ENCODE data around the gene FBL. TPM values are rescaled to one million over a fixed set of nuclear protein-coding genes. Genes with fewer than 3 reads are reported as not detected.

FBL gene
- total RNA-seq, 2 experiments from 2014 or later = 901 to 905 TPM

GRCh38 chr19:39846678-39847486 lies 703 bp upstream of the FBL start:
- intact Hi-C loops (cut with micrococcal nuclease) = no loop called here
- H3K9me3 Mint-ChIP-seq = no peaks in the 10 kb centered on the region
- TF ChIP-seq, protein P1, sequence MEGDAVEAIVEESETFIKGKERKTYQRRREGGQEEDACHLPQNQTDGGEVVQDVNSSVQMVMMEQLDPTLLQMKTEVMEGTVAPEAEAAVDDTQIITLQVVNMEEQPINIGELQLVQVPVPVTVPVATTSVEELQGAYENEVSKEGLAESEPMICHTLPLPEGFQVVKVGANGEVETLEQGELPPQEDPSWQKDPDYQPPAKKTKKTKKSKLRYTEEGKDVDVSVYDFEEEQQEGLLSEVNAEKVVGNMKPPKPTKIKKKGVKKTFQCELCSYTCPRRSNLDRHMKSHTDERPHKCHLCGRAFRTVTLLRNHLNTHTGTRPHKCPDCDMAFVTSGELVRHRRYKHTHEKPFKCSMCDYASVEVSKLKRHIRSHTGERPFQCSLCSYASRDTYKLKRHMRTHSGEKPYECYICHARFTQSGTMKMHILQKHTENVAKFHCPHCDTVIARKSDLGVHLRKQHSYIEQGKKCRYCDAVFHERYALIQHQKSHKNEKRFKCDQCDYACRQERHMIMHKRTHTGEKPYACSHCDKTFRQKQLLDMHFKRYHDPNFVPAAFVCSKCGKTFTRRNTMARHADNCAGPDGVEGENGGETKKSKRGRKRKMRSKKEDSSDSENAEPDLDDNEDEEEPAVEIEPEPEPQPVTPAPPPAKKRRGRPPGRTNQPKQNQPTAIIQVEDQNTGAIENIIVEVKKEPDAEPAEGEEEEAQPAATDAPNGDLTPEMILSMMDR (IDR thresholded peaks at IDR 0.05) = no peak
- ChIA-PET POLR2A (interaction anchor here (0.7 to 2.1 kb wide), 5 partner anchors 9 to 124 kb away, joined by 3 to 21 read pairs (median 5); partner anchors contain the start of genes DYRK1B and PSMC4), CTCF (interaction anchor here (2.0 to 5.8 kb wide), 4 partner anchors 13 to 123 kb away, joined by 5 to 37 read pairs (median 18); partner anchors contain the start of genes DYRK1B and PSMC4)
- no peak for ATAC-seq
- no peaks in the 10 kb centered on the region for H3K27me3 Mint-ChIP-seq
- no peak for DNase-seq
- H3K4me3 Mint-ChIP-seq = peak overlapping the region; percentile 91
- H3K36me3 Mint-ChIP-seq (ENCODE audit: low read depth) = peaks cover 31% of the 10 kb centered on the region
- H3K4me1 Mint-ChIP-seq (ENCODE audit: low read depth) = peaks cover 35% of the 10 kb centered on the region
- peak overlapping the region; percentile 95 for H3K27ac Mint-ChIP-seq

DNA sequence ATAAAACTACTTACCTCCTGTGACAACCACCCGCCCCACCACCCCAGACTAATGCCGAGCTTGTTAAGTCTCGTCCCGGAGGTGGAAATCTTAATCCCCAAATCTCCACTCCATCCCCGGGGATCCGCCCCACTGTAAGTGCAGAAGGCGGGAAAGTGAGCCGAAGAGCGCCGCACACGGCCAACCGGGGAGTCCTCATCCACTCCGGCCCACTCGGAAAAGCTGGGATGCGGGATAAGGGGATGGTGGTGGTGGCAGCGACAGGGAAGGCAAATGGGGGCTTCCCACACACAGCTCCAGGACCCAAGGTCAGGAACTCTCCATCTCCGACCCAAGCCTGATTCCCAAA lies 621 bp downstream of the FBL start:
- no peaks in the 10 kb centered on the region for H3K27me3 Mint-ChIP-seq
- H3K4me3 Mint-ChIP-seq = peak overlapping the region; percentile 91
- no peak for DNase-seq
- TF ChIP-seq, protein P1 (IDR thresholded peaks at IDR 0.05) = no peak
- H3K9me3 Mint-ChIP-seq = no peaks in the 10 kb centered on the region
- POLR2A ChIA-PET = interaction anchor here (0.8 to 2.1 kb wide), 9 partner anchors 12 to 410 kb away, joined by 3 to 21 read pairs (median 5); partner anchors contain the start of genes DYRK1B, PSMC4 and RPS16
- CTCF ChIA-PET = interaction anchor here (0.8 to 5.8 kb wide), 8 partner anchors 9 to 125 kb away, joined by 3 to 63 read pairs (median 18); partner anchors contain the start of genes DYRK1B and PSMC4
- intact Hi-C loops (cut with micrococcal nuclease) = no loop called here
- peaks cover 40% of the 10 kb centered on the region for H3K4me1 Mint-ChIP-seq (ENCODE audit: low read depth)
- peak overlapping the region; percentile 95 for H3K27ac Mint-ChIP-seq
- H3K36me3 Mint-ChIP-seq (ENCODE audit: low read depth) = peaks cover 35% of the 10 kb centered on the region
- no peak for ATAC-seq

DNA sequence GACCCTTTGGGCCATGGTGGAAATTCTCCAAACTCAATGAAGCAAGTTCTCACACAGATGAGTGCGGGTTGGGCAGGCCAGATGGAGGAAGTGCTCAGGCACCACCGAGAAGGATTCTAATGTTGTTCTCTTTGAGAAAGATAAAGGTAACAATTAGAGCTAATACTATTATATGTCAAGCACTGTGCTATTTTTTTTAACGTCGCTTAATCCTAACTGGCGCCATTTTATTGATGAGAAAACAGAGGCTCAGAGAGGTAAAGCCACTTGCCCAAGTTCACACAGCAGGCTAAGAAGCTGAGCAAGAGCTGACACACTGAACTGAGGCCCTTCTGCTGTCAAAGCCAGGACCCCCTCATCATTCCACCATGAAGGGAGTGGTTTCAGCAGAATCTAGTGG lies 1.0 kb downstream of the FBL start:
- intact Hi-C loops (cut with micrococcal nuclease) = no loop called here
- H3K4me1 Mint-ChIP-seq (ENCODE audit: low read depth) = peaks cover 40% of the 10 kb centered on the region
- CTCF ChIA-PET = interaction anchor here (0.9 to 5.8 kb wide), 12 partner anchors 9 to 125 kb away, joined by 3 to 63 read pairs (median 9); partner anchors contain the start of genes DYRK1B and PSMC4
- H3K36me3 Mint-ChIP-seq (ENCODE audit: low read depth) = peaks cover 37% of the 10 kb centered on the region
- peak overlapping the region; percentile 91 for H3K4me3 Mint-ChIP-seq
- POLR2A ChIA-PET = interaction anchor here (0.8 to 2.1 kb wide), 9 partner anchors 12 to 410 kb away, joined by 3 to 21 read pairs (median 5); partner anchors contain the start of genes DYRK1B, PSMC4 and RPS16
- no peaks in the 10 kb centered on the region for H3K27me3 Mint-ChIP-seq
- peak; percentile 12 for ATAC-seq
- H3K27ac Mint-ChIP-seq = peak overlapping the region; percentile 95
- DNase-seq = peak; percentile 19
- H3K9me3 Mint-ChIP-seq = no peaks in the 10 kb centered on the region
- TF ChIP-seq, protein P1 (IDR thresholded peaks at IDR 0.05) = no peak

DNA sequence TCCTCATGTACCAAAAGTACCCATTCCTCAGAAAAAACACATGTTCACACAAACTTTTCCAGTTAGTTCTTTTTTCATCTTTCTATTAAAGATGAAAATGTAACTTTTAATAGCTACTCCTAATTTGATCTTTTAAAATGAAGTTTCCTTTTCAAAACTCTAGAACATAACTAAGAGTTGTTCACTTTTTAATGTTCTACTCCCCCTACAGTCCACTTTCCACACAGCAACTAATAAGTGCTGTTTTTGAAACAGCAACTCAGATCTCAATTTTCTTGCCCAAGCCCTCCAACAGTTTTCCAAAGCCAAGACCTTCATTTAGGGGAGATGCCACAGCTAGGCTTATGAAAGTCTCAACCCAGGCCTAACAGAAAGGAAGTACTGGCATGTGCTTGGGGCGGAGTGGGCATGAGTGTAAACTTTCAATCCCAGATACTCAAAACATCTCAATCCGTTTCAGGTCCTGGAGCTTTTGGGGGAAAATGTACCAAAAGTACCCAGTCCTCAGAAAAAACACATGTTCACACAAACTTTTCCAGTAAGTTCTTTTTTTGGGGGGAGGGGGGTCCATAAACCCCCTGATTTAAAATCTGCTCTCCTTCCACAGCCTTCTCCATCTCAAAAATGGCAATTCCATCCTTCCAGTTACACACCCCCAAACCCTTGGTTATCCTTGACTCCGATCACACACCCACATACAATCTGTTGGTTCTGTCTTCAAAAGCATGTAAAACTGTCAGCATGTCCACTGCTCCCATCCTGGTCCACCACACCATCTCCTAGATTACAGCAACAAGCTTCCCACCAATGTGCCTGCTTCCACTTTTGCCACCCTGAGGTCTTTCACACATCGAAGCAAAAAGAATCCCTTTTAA lies 2.0 kb downstream of the FBL start:
- ChIA-PET CTCF (interaction anchor here (0.6 to 5.8 kb wide), 25 partner anchors 8 to 246 kb away, joined by 3 to 63 read pairs (median 4); partner anchors contain the start of genes DYRK1B and PSMC4), POLR2A (interaction anchor here (0.7 to 2.1 kb wide), 7 partner anchors 10 to 409 kb away, joined by 3 to 8 read pairs (median 4); partner anchors contain the start of genes DYRK1B and RPS16)
- peaks cover 45% of the 10 kb centered on the region for H3K36me3 Mint-ChIP-seq (ENCODE audit: low read depth)
- intact Hi-C loops (cut with micrococcal nuclease) = loop anchor here (5.0 kb wide), 1 partner anchor 52 kb away; no protein-coding TSS in a partner anchor
- H3K27ac Mint-ChIP-seq = peak overlapping the region; percentile 95
- peak; percentile 30 for DNase-seq
- no peaks in the 10 kb centered on the region for H3K27me3 Mint-ChIP-seq
- TF ChIP-seq, protein P1 (IDR thresholded peaks at IDR 0.05) = peak; percentile 63
- ATAC-seq = no peak
- peak overlapping the region; percentile 91 for H3K4me3 Mint-ChIP-seq
- H3K9me3 Mint-ChIP-seq = no peaks in the 10 kb centered on the region
- H3K4me1 Mint-ChIP-seq (ENCODE audit: low read depth) = peaks cover 46% of the 10 kb centered on the region
